ENCODE data around the gene SWAP70. TPM values are rescaled to one million over a fixed set of nuclear protein-coding genes. Genes with fewer than 3 reads are reported as not detected.

SWAP70 gene
- total and polyA plus RNA-seq, 2 experiments from 2014 or later = 30.3 to 33.3 TPM

DNA sequence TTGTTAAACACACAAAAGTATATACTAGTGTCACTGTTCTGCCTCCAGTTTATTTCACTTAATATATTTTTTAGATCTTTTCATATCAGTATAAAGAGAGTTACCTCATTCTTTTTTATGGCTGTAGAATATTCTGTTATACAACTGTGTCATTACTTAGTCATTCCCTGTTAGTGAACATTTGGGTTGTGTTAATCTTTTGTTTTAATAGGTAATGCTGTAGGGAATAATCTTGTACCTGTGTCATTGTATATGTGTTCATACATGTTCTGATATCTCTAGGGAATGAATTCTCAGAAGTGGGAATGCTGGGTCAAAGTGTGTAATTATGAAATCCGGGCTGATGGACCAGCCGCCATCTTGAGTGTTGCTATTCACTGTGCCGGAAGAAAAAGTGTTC lies 71.4 kb downstream of the SWAP70 start:
- TF ChIP-seq ETS1 (IDR thresholded peaks at IDR 0.05) = no peak
- no peak for TF ChIP-seq POLR2AphosphoS5 (IDR thresholded peaks at IDR 0.05; ENCODE audit: low read depth)
- TF ChIP-seq NANOG (IDR thresholded peaks at IDR 0.05; ENCODE audit: borderline replicate concordance) = no peak
- TF ChIP-seq EZH2phosphoT487 (IDR thresholded peaks at IDR 0.05; ENCODE audit: unreplicated experiment) = no peak
- no peak for TF ChIP-seq ZNF114 (CRISPR knock-in tag; IDR thresholded peaks at IDR 0.05)
- TF ChIP-seq ZNF331 (CRISPR knock-in tag; IDR thresholded peaks at IDR 0.05; ENCODE audit: low read depth) = no peak
- no peak for TF ChIP-seq ZNF462 (CRISPR knock-in tag; IDR thresholded peaks at IDR 0.05)
- no peak overlapping the region for H3K4me3 ChIP-seq
- no peaks in the 10 kb centered on the region for H3K27me3 Mint-ChIP-seq (ENCODE audit: insufficient read depth, low read depth, poor library complexity)

More for the DNA sequence above, 71.4 kb downstream of the SWAP70 start:
- Histone ChIP-seq H3K27ac (ENCODE audit: low read depth) (no peak overlapping the region), H3K27me3 (ENCODE audit: insufficient read depth) (no peaks in the 10 kb centered on the region), H3F3A (replicated peaks; ENCODE audit: low read depth) (0 out of 2 replicates have a peak, but pooled peaks cover under 1% of the 10 kb centered on the region), H3K4me1 (ENCODE audit: insufficient read depth) (no peaks in the 10 kb centered on the region; the same call in 1 of the 2 replicates), H2AFZ (no peak overlapping the region), H4K20me1 (replicated peaks; ENCODE audit: insufficient read depth) (no peaks in the 10 kb centered on the region), H3K4me2 (no peak overlapping the region), H3K36me3 (ENCODE audit: insufficient read depth) (peaks cover 10% of the 10 kb centered on the region), H3K79me2 (replicated peaks; ENCODE audit: insufficient read depth) (no peaks in the 10 kb centered on the region), H3K9me2 (ENCODE audit: insufficient read depth) (no peaks in the 10 kb centered on the region)
- peaks cover 46% of the 10 kb centered on the region for H3K36me3 Mint-ChIP-seq (ENCODE audit: low read depth)
- H3K9me3 Mint-ChIP-seq = no peaks in the 10 kb centered on the region; the same call in 2 of the 3 replicates
- ATAC-seq (no peak), DNase-seq (ENCODE audit: low spot score) (no peak)
- H3K27ac Mint-ChIP-seq = no peak overlapping the region
- H3K4me3 Mint-ChIP-seq = no peak overlapping the region
- H3K4me1 Mint-ChIP-seq = peaks cover 13% of the 10 kb centered on the region; the same call in 2 of the 3 replicates
